LNCAP (cell line): ENCODE data around the gene ABCA1.

Experiments used
- CTCF ChIP-seq: fragments of 450-650 bp; IDR thresholded peaks from 2 replicates; pipeline ENCODE4 v1.5.1; 2017; ENCODE audit warnings: mild to moderate bottlenecking

ABCA1 gene

DNA sequence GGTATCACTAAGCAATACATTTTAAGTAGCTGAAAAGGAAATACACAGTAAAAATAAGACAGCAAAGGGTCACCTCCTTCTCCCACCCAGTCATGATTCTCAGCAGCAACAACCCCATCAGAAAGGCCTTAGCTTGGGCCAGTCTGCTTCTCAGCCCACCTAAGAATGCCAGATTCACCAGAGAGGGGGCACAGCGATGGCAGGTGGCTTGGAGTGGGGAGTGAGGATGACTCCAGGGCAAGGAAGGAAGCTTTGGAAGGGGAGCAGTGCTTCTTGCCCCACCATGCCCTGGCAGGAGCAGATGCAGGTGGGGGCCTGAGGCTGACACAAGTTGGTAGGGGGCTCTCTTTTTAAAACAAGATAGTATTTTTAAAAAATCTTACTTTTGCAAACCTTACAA lies 51.4 kb downstream of the ABCA1 start:
- TF ChIP-seq CTCF = no peak

GRCh38 chr9:104875897-104876296 lies 52.1 kb downstream of the ABCA1 start:
- TF ChIP-seq CTCF = no peak

GRCh38 chr9:104875320-104875719 lies 52.6 kb downstream of the ABCA1 start:
- no peak for TF ChIP-seq CTCF

DNA sequence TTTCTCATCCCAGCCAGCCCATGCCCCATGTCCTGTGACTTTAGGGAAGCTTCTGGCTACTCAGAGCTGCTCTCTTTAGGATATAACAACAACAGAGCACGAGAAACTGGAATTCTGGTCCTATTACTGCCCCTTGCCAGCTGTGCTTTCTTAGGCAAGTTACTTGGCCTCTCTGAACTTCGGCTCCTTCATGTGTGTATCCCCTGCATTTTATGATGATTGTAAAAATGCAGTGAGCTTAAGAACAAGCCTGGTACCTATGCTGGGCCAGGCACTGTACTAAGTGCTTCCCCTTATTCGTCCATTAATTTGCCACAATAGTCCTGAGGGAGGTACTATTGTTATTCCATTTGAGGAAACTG lies 54.5 kb downstream of the ABCA1 start:
- no peak for TF ChIP-seq CTCF

DNA sequence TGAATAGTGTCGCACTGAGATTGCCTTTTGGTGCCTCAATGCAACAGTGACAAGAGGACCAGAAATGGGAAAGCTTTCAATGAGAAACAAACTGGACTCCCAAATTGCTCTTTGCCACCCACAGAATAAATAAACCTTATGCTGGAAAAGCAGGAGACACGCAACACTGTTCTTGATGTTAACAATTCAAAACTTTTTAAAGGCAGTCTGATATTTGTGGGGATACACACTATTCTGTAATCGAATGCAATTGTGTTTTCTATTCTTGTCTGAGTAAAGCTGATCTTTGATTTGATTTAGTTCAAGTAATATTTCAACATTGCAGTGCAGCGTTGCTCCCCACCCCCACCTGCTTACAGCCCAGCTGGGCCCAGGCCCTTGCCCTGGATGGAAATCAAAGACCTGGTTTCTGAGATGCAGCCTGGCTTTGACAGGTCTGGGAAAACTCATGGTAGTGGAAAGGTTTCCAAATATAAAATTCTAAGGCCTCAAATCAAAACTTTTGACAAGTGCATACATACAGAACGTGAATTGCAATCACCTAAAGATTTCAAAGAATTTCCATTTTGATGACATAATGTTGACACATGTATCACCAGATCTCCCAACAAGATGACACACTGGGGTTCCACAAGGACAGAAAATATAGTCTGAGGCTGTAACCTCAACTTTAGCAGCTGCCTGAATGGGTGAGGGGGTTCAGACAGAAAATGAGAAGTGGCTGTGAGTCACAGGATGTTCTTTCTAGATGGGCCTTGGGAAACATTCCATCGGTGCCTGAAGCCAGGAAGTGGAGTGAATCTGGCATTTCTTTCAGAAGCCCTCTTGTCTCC lies 55.1 kb downstream of the ABCA1 start:
- TF ChIP-seq CTCF = no peak

- TF ChIP-seq CTCF = no peak
Observed at GRCh38 chr9:104871961-104872527, 55.9 kb downstream of the ABCA1 start.

- TF ChIP-seq CTCF = no peak
Observed at GRCh38 chr9:104869811-104870210, 58.1 kb downstream of the ABCA1 start.
